ENCODE measurements around the gene YWHAQ.
"Not testable (repeated sequence)": the region's sequence is repeated elsewhere in the genome, so short reads cannot be mapped to it uniquely, and the experiment has no call there.

The YWHAQ gene

GRCh38 chr2:9554921-9555296, 75.9 kb downstream of the YWHAQ start:
- peaks cover 41% of the 10 kb centered on the region for H3K4me1 Mint-ChIP-seq (ENCODE audit: low read depth)
- H3K4me3 Mint-ChIP-seq = peak overlapping the region; percentile 97
- peak; percentile 33 for DNase-seq (ENCODE audit: low spot score)
- peak overlapping the region; percentile 97 for H3K27ac Mint-ChIP-seq
- H3K27me3 Mint-ChIP-seq (ENCODE audit: low read depth) = no peaks in the 10 kb centered on the region
- H3K36me3 Mint-ChIP-seq (ENCODE audit: low read depth) = peaks cover 9% of the 10 kb centered on the region
- no peaks in the 10 kb centered on the region for H3K9me3 Mint-ChIP-seq

GRCh38 chr2:9552219-9553178, 78.3 kb downstream of the YWHAQ start:
- H3K27me3 Mint-ChIP-seq (ENCODE audit: low read depth) = no peaks in the 10 kb centered on the region
- peaks cover 51% of the 10 kb centered on the region for H3K4me1 Mint-ChIP-seq (ENCODE audit: low read depth)
- peak overlapping the region; percentile 47 for H3K4me3 Mint-ChIP-seq
- peak overlapping the region; percentile 74 for H3K27ac Mint-ChIP-seq
- H3K36me3 Mint-ChIP-seq (ENCODE audit: low read depth) = peaks cover 7% of the 10 kb centered on the region
- H3K9me3 Mint-ChIP-seq = no peaks in the 10 kb centered on the region
- no peak for DNase-seq (ENCODE audit: low spot score)

GRCh38 chr2:9550859-9551391, 79.9 kb downstream of the YWHAQ start:
- peaks cover 51% of the 10 kb centered on the region for H3K4me1 Mint-ChIP-seq (ENCODE audit: low read depth)
- not testable (repeated sequence) for DNase-seq (ENCODE audit: low spot score); H3K9me3 Mint-ChIP-seq; H3K4me3 Mint-ChIP-seq; H3K36me3 Mint-ChIP-seq (ENCODE audit: low read depth); H3K27me3 Mint-ChIP-seq (ENCODE audit: low read depth)
- H3K27ac Mint-ChIP-seq = peak overlapping the region; percentile 38

GRCh38 chr2:9549420-9549819, 81.4 kb downstream of the YWHAQ start:
- peaks cover 3% of the 10 kb centered on the region for H3K36me3 Mint-ChIP-seq (ENCODE audit: low read depth)
- no peaks in the 10 kb centered on the region for H3K9me3 Mint-ChIP-seq
- no peak for DNase-seq (ENCODE audit: low spot score)
- no peaks in the 10 kb centered on the region for H3K27me3 Mint-ChIP-seq (ENCODE audit: low read depth)
- no peak overlapping the region for H3K27ac Mint-ChIP-seq
- peaks cover 52% of the 10 kb centered on the region for H3K4me1 Mint-ChIP-seq (ENCODE audit: low read depth)
- no peak overlapping the region for H3K4me3 Mint-ChIP-seq

- H3K4me1 Mint-ChIP-seq (ENCODE audit: low read depth) = peaks cover 51% of the 10 kb centered on the region
Measured at GRCh38 chr2:9548506-9548905, 82.3 kb downstream of the YWHAQ start.

GRCh38 chr2:9547262-9547991, 83.4 kb downstream of the YWHAQ start:
- H3K4me3 Mint-ChIP-seq = peak overlapping the region; percentile 17
- peak overlapping the region; percentile 28 for H3K27ac Mint-ChIP-seq
- H3K27me3 Mint-ChIP-seq (ENCODE audit: low read depth) = no peaks in the 10 kb centered on the region
- H3K4me1 Mint-ChIP-seq (ENCODE audit: low read depth) = peaks cover 50% of the 10 kb centered on the region
- H3K9me3 Mint-ChIP-seq = no peaks in the 10 kb centered on the region
- DNase-seq (ENCODE audit: low spot score) = no peak
- H3K36me3 Mint-ChIP-seq (ENCODE audit: low read depth) = peaks cover 8% of the 10 kb centered on the region

More at GRCh38 chr2:9548506-9548905, 82.3 kb downstream of the YWHAQ start:
- no peak for DNase-seq (ENCODE audit: low spot score)
- no peaks in the 10 kb centered on the region for H3K9me3 Mint-ChIP-seq
- H3K4me3 Mint-ChIP-seq = peak overlapping the region; percentile 65
- H3K27ac Mint-ChIP-seq = peak overlapping the region; percentile 47
- no peaks in the 10 kb centered on the region for H3K27me3 Mint-ChIP-seq (ENCODE audit: low read depth)
- H3K36me3 Mint-ChIP-seq (ENCODE audit: low read depth) = peaks cover 3% of the 10 kb centered on the region

GRCh38 chr2:9545502-9545901, 85.3 kb downstream of the YWHAQ start:
- Mint-ChIP-seq H3K36me3 (ENCODE audit: low read depth) (peaks cover 8% of the 10 kb centered on the region), H3K27me3 (ENCODE audit: low read depth) (no peaks in the 10 kb centered on the region), H3K27ac (no peak overlapping the region), H3K4me1 (ENCODE audit: low read depth) (peaks cover 41% of the 10 kb centered on the region), H3K9me3 (no peaks in the 10 kb centered on the region), H3K4me3 (no peak overlapping the region)
- DNase-seq (ENCODE audit: low spot score) = no peak

GRCh38 chr2:9543557-9543956, 87.2 kb downstream of the YWHAQ start:
- peak overlapping the region; percentile 56 for H3K27ac Mint-ChIP-seq
- H3K4me3 Mint-ChIP-seq = peak overlapping the region; percentile 62

GRCh38 chr2:9539531-9539930, 91.3 kb downstream of the YWHAQ start:
- no peak for DNase-seq (ENCODE audit: low spot score)
- H3K27me3 Mint-ChIP-seq (ENCODE audit: low read depth) = no peaks in the 10 kb centered on the region
- H3K9me3 Mint-ChIP-seq = no peaks in the 10 kb centered on the region
- H3K27ac Mint-ChIP-seq = no peak overlapping the region
- peaks cover 37% of the 10 kb centered on the region for H3K4me1 Mint-ChIP-seq (ENCODE audit: low read depth)
- peaks cover 23% of the 10 kb centered on the region for H3K36me3 Mint-ChIP-seq (ENCODE audit: low read depth)
- no peak overlapping the region for H3K4me3 Mint-ChIP-seq

More at GRCh38 chr2:9543557-9543956, 87.2 kb downstream of the YWHAQ start:
- DNase-seq (ENCODE audit: low spot score) = no peak
- peaks cover 40% of the 10 kb centered on the region for H3K4me1 Mint-ChIP-seq (ENCODE audit: low read depth)
- no peaks in the 10 kb centered on the region for H3K27me3 Mint-ChIP-seq (ENCODE audit: low read depth)
- H3K36me3 Mint-ChIP-seq (ENCODE audit: low read depth) = peaks cover 8% of the 10 kb centered on the region
- no peaks in the 10 kb centered on the region for H3K9me3 Mint-ChIP-seq

- no peak overlapping the region for H3K4me3 Mint-ChIP-seq
- no peak for DNase-seq (ENCODE audit: low spot score)
- no peak overlapping the region for H3K27ac Mint-ChIP-seq
- H3K36me3 Mint-ChIP-seq (ENCODE audit: low read depth) = peaks cover 23% of the 10 kb centered on the region
- no peaks in the 10 kb centered on the region for H3K27me3 Mint-ChIP-seq (ENCODE audit: low read depth)
- H3K9me3 Mint-ChIP-seq = no peaks in the 10 kb centered on the region
- H3K4me1 Mint-ChIP-seq (ENCODE audit: low read depth) = peaks cover 33% of the 10 kb centered on the region
Measured at GRCh38 chr2:9538000-9538507, 92.7 kb downstream of the YWHAQ start.

- DNase-seq (ENCODE audit: low spot score) = no peak
- Mint-ChIP-seq H3K4me3 (no peak overlapping the region), H3K27ac (no peak overlapping the region), H3K9me3 (no peaks in the 10 kb centered on the region), H3K4me1 (ENCODE audit: low read depth) (peaks cover 31% of the 10 kb centered on the region), H3K36me3 (ENCODE audit: low read depth) (peaks cover 22% of the 10 kb centered on the region), H3K27me3 (ENCODE audit: low read depth) (no peaks in the 10 kb centered on the region)
Measured at GRCh38 chr2:9536504-9536903, 94.3 kb downstream of the YWHAQ start.

- H3K4me3 Mint-ChIP-seq = no peak overlapping the region
- peaks cover 31% of the 10 kb centered on the region for H3K4me1 Mint-ChIP-seq (ENCODE audit: low read depth)
- no peaks in the 10 kb centered on the region for H3K9me3 Mint-ChIP-seq
- no peaks in the 10 kb centered on the region for H3K27me3 Mint-ChIP-seq (ENCODE audit: low read depth)
- DNase-seq (ENCODE audit: low spot score) = no peak
- H3K27ac Mint-ChIP-seq = no peak overlapping the region
- peaks cover 24% of the 10 kb centered on the region for H3K36me3 Mint-ChIP-seq (ENCODE audit: low read depth)
Measured at GRCh38 chr2:9535177-9535576, 95.6 kb downstream of the YWHAQ start.
